Measurements from ENCODE around the gene ELMO3. TPM values are rescaled to one million over a fixed set of nuclear protein-coding genes. Genes with fewer than 3 reads are reported as not detected.

ELMO3 gene
- total and polyA plus RNA-seq, 2 of the 13 experiments (the other 11 are each of a cell fraction or from before 2014, with no cell fraction given): 2.6 to 4.0 TPM

- Histone ChIP-seq H3K27ac (ENCODE audit: extremely low read length, insufficient read depth, low read length) (no peak overlapping the region), H2AFZ (ENCODE audit: low read length) (no peak overlapping the region), H3K79me2 (ENCODE audit: insufficient read depth, low read length) (no peaks in the 10 kb centered on the region), H3K4me2 (ENCODE audit: low read depth, low read length) (no peak overlapping the region), H3K9me3 (ENCODE audit: low read length) (no peaks in the 10 kb centered on the region), H3K4me3 (replicated peaks in 1 of 3; ENCODE audit: insufficient read depth in 1 of 3, low read depth in 2 of 3, low read length in 3 of 3) (no peak overlapping the region), H4K20me1 (ENCODE audit: insufficient read depth, low read length) (no peaks in the 10 kb centered on the region), H3K4me1 (ENCODE audit: insufficient read depth, low read length) (peaks cover 47% of the 10 kb centered on the region), H3K27me3 (ENCODE audit: control insufficient read depth in 1 of 2, insufficient read depth in 2 of 2, low read length in 2 of 2) (peaks cover 9 to 27% of the 10 kb centered on the region in 2 experiments), H3K9ac (ENCODE audit: insufficient read depth, low read depth, low read length) (no peak overlapping the region), H3K36me3 (replicated peaks in 1 of 2; ENCODE audit: control insufficient read depth in 1 of 2, insufficient read depth in 2 of 2, low read length in 2 of 2) (no peaks in the 10 kb centered on the region)
- DNase-seq (ENCODE audit: low spot score) (no peak), ATAC-seq (no peak), FAIRE-seq (no peak)
- in situ Hi-C loops (cut with HindIII; ENCODE audit: extremely low pct_ligation_motif_present, low pct_unique_long_range_greater_than_20kb): no loop called here
- BruUV-seq (replicated peaks): no TSS peak
- ChIA-PET POLR2A (interaction anchor here (5.7 kb wide), 1 partner anchor 7 kb away, joined by 54 read pairs; the partner anchor contains the start of gene NOL3), CTCF (ENCODE audit: low intra/inter-chr PET ratio, low total read pairs) (no interaction called here)
- TF ChIP-seq ZBTB38 (CRISPR knock-in tag; IDR thresholded peaks at IDR 0.05): peak; percentile 80
- TF ChIP-seq TFE3 (CRISPR knock-in tag; IDR thresholded peaks at IDR 0.05): no peak
- TF ChIP-seq RFX5 (IDR thresholded peaks at IDR 0.05; ENCODE audit: low read depth, low read length): peak; percentile 91
- 0 out of 2 replicates have a peak, but pooled peaks have one; percentile 7 for TF ChIP-seq ZNF687 (CRISPR knock-in tag; IDR thresholded peaks at IDR 0.05)
- TF ChIP-seq ZNF543 (CRISPR knock-in tag; IDR thresholded peaks at IDR 0.05): no peak
- intact Hi-C loops (cut with micrococcal nuclease; ENCODE audit: unreplicated experiment): no loop called here
- 93% methylated on average over 43 of the region's 44 CpGs for WGBS (ENCODE audit: low lambda C conversion rate)
Observed at GRCh38 chr16:67162506-67163163, 36.3 kb upstream of the ELMO3 start.

All from HepG2 (cell line).